IMR-90 (cell line): Measurements from ENCODE around the gene CTDSPL. TPM values are rescaled to one million over a fixed set of nuclear protein-coding genes. Genes with fewer than 3 reads are reported as not detected.

Source experiments
- ATAC-seq: fragments of 200-7000 bp; cut with Tn5 transposase; 2 replicates; pipeline ENCODE4 v1.9.1; 2020; ENCODE audit warnings: low read depth, mild to moderate bottlenecking, moderate library complexity
- BruUV-seq: library from RNA; stranded (reverse); fragments of 400-500 nt; replicated peaks from 2 replicates; lab custom pipeline; 2021; lab: Mats Ljungman, UMichigan
- CTCF ChIA-PET: fragments of 300-600 bp; formaldehyde crosslinking; extraction: SDS; loops from one replicate; lab custom pipeline; 2021; ENCODE audit warnings: antibody characterized with exemption; lab: Yijun Ruan, JAX
- POLR2A ChIA-PET: fragments of 300-600 bp; sonication (Branson Sonifier 250); formaldehyde crosslinking; loops from one replicate; lab custom pipeline; 2022; ENCODE audit warnings: antibody characterized with exemption; ENCODE audit not compliant: unreplicated experiment; lab: Charles Lee
- DNase-seq: peaks from one replicate; pipeline ENCODE4 v3.0.0; 2013
- H2AFZ ChIP-seq: replicated peaks from 2 replicates; pipeline ENCODE3; 2013; ENCODE audit warnings: low read length, mild to moderate bottlenecking; ENCODE audit not compliant: poor library complexity
- H2AK5ac ChIP-seq: 2 replicates; pipeline ENCODE4 v1.6.1; 2013; ENCODE audit warnings: low read depth, low read length, inconsistent platforms
- H2AK9ac ChIP-seq: replicated peaks from 2 replicates; pipeline ENCODE3; 2013; ENCODE audit warnings: mild to moderate bottlenecking, low read depth, low read length, moderate library complexity; ENCODE audit not compliant: poor library complexity
- H2BK120ac ChIP-seq: 2 replicates; pipeline ENCODE4 v1.6.1; 2013; ENCODE audit warnings: low read depth, low read length, inconsistent platforms
- H2BK15ac ChIP-seq: 3 replicates; pipeline ENCODE4 v1.6.1; 2013; ENCODE audit warnings: low read depth, low read length, inconsistent platforms
- H2BK20ac ChIP-seq: 2 replicates; pipeline ENCODE4 v1.6.1; 2013; ENCODE audit warnings: low read depth, mild to moderate bottlenecking, inconsistent platforms, low read length, moderate library complexity
- H2BK5ac ChIP-seq: 2 replicates; pipeline ENCODE4 v1.6.1; 2013; ENCODE audit warnings: mild to moderate bottlenecking, low read depth, low read length, inconsistent platforms; ENCODE audit not compliant: poor library complexity, severe bottlenecking
- H3K14ac ChIP-seq: replicated peaks from 2 replicates; pipeline ENCODE4 v1.6.1; 2013; ENCODE audit warnings: low read depth, low read length, inconsistent platforms
- H3K18ac ChIP-seq: 2 replicates; pipeline ENCODE4 v1.6.1; 2013; ENCODE audit warnings: low read depth, low read length, control low read depth
- H3K23ac ChIP-seq: 2 replicates; pipeline ENCODE4 v1.6.1; 2013; ENCODE audit warnings: low read depth, low read length, inconsistent platforms
- H3K27ac ChIP-seq: 2 replicates; pipeline ENCODE4 v1.5.1; 2013; ENCODE audit warnings: mild to moderate bottlenecking, control low read depth, low read length; ENCODE audit not compliant: insufficient read depth
- H3K27me3 ChIP-seq: 2 replicates; pipeline ENCODE4 v1.6.1; 2013; ENCODE audit warnings: low read length; ENCODE audit not compliant: control insufficient read depth, insufficient read depth
- H3K36me3 ChIP-seq: 2 replicates; pipeline ENCODE4 v1.6.1; 2013; ENCODE audit warnings: low read length, mixed read lengths; ENCODE audit not compliant: control insufficient read depth, insufficient read depth
- H3K4ac ChIP-seq: 2 replicates; pipeline ENCODE4 v1.6.1; 2013; ENCODE audit warnings: low read depth, low read length, inconsistent platforms
- H3K4me1 ChIP-seq: 2 replicates; pipeline ENCODE4 v1.6.1; 2013; ENCODE audit warnings: low read length, mixed read lengths; ENCODE audit not compliant: control insufficient read depth, insufficient read depth
- H3K4me2 ChIP-seq: 2 replicates; pipeline ENCODE4 v1.6.1; 2013; ENCODE audit warnings: low read depth, mild to moderate bottlenecking, control low read depth, low read length, moderate library complexity
- H3K4me3 ChIP-seq: 2 replicates; pipeline ENCODE4 v1.5.1; 2013; ENCODE audit warnings: low read depth, mild to moderate bottlenecking, control low read depth, low read length, moderate library complexity; ENCODE audit not compliant: insufficient read depth
- H3K56ac ChIP-seq: 2 replicates; pipeline ENCODE4 v1.6.1; 2013; ENCODE audit warnings: low read length, inconsistent platforms; ENCODE audit not compliant: insufficient read depth; ENCODE audit errors: extremely low read depth
- H3K79me1 ChIP-seq, 2 experiments: 2 replicates each; pipeline ENCODE4 v1.6.1; 2013; ENCODE audit warnings: low read length in 2 of 2, inconsistent platforms in 1 of 2, low read depth in 1 of 2
- H3K9ac ChIP-seq: 2 replicates; pipeline ENCODE4 v1.6.1; 2013; ENCODE audit warnings: low read depth, low read length, control low read depth
- H3K9me1 ChIP-seq: 2 replicates; pipeline ENCODE4 v1.6.1; 2013; ENCODE audit warnings: low read length, inconsistent platforms; ENCODE audit not compliant: insufficient read depth
- H3K9me3 ChIP-seq: 2 replicates; pipeline ENCODE4 v1.6.1; 2013; ENCODE audit warnings: low read length; ENCODE audit not compliant: control insufficient read depth, insufficient read depth
- H4K20me1 ChIP-seq: 2 replicates; pipeline ENCODE4 v1.6.1; 2013; ENCODE audit warnings: low read length, inconsistent platforms; ENCODE audit not compliant: insufficient read depth
- H4K5ac ChIP-seq: 2 replicates; pipeline ENCODE4 v1.6.1; 2013; ENCODE audit warnings: mild to moderate bottlenecking, low read depth, low read length, control low read depth
- H4K8ac ChIP-seq, 2 experiments: 2 replicates each; pipeline ENCODE4 v1.6.1; 2013; ENCODE audit warnings: low read depth in 2 of 2, low read length in 2 of 2, control low read depth in 1 of 2, inconsistent platforms in 1 of 2
- H4K91ac ChIP-seq: 2 replicates; pipeline ENCODE4 v1.6.1; 2013; ENCODE audit warnings: low read depth, low read length, inconsistent platforms; ENCODE audit not compliant: insufficient read depth
- BHLHE40 ChIP-seq: fragments of 150-350 bp; IDR thresholded peaks from 2 replicates; pipeline ENCODE4 v1.6.1; 2016; ENCODE audit warnings: mild to moderate bottlenecking, low read depth, low read length
- CHD1 ChIP-seq: IDR thresholded peaks from 2 replicates; pipeline ENCODE4 v1.6.1; 2012; ENCODE audit warnings: low read depth, low read length, improper control_type of control experiment
- CTCF ChIP-seq: conservative IDR thresholded peaks from 2 replicates; pipeline ENCODE4 v1.5.1; 2012; ENCODE audit warnings: mild to moderate bottlenecking, low read depth, low read length, improper control_type of control experiment
- FOS ChIP-seq: fragments of 150-350 bp; IDR thresholded peaks from 2 replicates; pipeline ENCODE4 v1.6.1; 2016; ENCODE audit warnings: low read depth, low read length
- MAFK ChIP-seq: IDR thresholded peaks from 2 replicates; pipeline ENCODE4 v1.6.1; 2012; ENCODE audit warnings: low read depth, low read length, improper control_type of control experiment
- MAZ ChIP-seq: IDR thresholded peaks from 2 replicates; pipeline ENCODE4 v1.6.1; 2012; ENCODE audit warnings: low read depth, mild to moderate bottlenecking, low read length, improper control_type of control experiment, moderate library complexity, borderline replicate concordance
- POLR2A ChIP-seq: IDR thresholded peaks from 2 replicates; pipeline ENCODE4 v1.6.1; 2012; ENCODE audit warnings: mild to moderate bottlenecking, low read depth, low read length
- RCOR1 ChIP-seq: IDR thresholded peaks from 2 replicates; pipeline ENCODE4 v1.6.1; 2012; ENCODE audit warnings: mild to moderate bottlenecking, low read length, improper control_type of control experiment; ENCODE audit not compliant: insufficient replicate concordance
- RFX5 ChIP-seq: IDR thresholded peaks from 2 replicates; pipeline ENCODE4 v1.8.0; 2012; ENCODE audit warnings: low read depth, mild to moderate bottlenecking, low read length, moderate library complexity
- USF2 ChIP-seq: fragments of 150-350 bp; IDR thresholded peaks from 2 replicates; pipeline ENCODE4 v1.6.1; 2017; ENCODE audit warnings: mild to moderate bottlenecking, antibody characterized with exemption, low read length, low read depth
- WGBS, 2 experiments: methylation state at CpG; one replicate each; pipeline versions ENCODE4 v1.1.5 to v1.1.7; 2013; ENCODE audit warnings: missing lambda C conversion rate in 2 of 2; ENCODE audit not compliant: insufficient read length in 1 of 2; ENCODE audit errors: extremely low coverage in 2 of 2; 5-methylcytosine and 5-hydroxymethylcytosine counted together
- dilution Hi-C: fragments of 300-500 bp; cut with HindIII; formaldehyde crosslinking; loops from one replicate; pipeline ENCODE4 v1.14.3; 2018; ENCODE audit warnings: low sequenced_read_pairs; ENCODE audit not compliant: unreplicated experiment
- in situ Hi-C: fragments of 300-500 bp; cut with MboI; formaldehyde crosslinking; loops from 3 replicates; pipeline ENCODE4 v1.14.3; 2019; ENCODE audit warnings: low sequenced_read_pairs, inconsistent platforms, mixed read lengths
- intact Hi-C: fragments of 100-400 bp; cut with micrococcal nuclease; formaldehyde crosslinking; loops from 2 replicates; pipeline ENCODE4 v1.10.0; 2022
- polyA plus RNA-seq, 3 experiments: library from polyadenylated mRNA; depleted of rRNA; stranded (reverse); fragments of >200 nt; gene quantifications; 2 replicates each; pipeline ENCODE4 v1.2.3, GENCODE V29; 2012; ENCODE audit warnings: low replicate concordance in 1 of 3
- total RNA-seq: library from RNA; depleted of rRNA; stranded (reverse); fragments of >200 nt; gene quantifications from 2 replicates; pipeline ENCODE4 v1.2.3, GENCODE V29; 2012

The CTDSPL gene
- total and polyA plus RNA-seq, 2 of the 4 experiments (the other 2 are of a cell fraction): 24.5 to 29.0 TPM

- Histone ChIP-seq H3K27me3 (no peaks in the 10 kb centered on the region), H3K9me1 (peaks cover 9% of the 10 kb centered on the region), H2AK5ac (no peak overlapping the region), H3K23ac (no peak overlapping the region), H3K9me3 (no peaks in the 10 kb centered on the region), H2AFZ (no peak overlapping the region), H3K79me1 (peaks cover 8 to 20% of the 10 kb centered on the region in 2 experiments; a peak in 2 of 4 replicates), H3K4me2 (no peak overlapping the region), H3K56ac (no peak overlapping the region), H4K8ac (no peak overlapping the region), H3K27ac (no peak overlapping the region), H3K4ac (no peak overlapping the region), H4K5ac (no peak overlapping the region), H3K4me1 (peaks cover 10% of the 10 kb centered on the region), H2BK15ac (no peak overlapping the region), H3K9ac (no peak overlapping the region), H3K4me3 (no peak overlapping the region), H3K14ac (no peak overlapping the region), H2AK9ac (no peak overlapping the region), H4K91ac (no peak overlapping the region), H3K36me3 (peaks cover 4% of the 10 kb centered on the region), H3K18ac (no peak overlapping the region), H4K20me1 (no peaks in the 10 kb centered on the region), H2BK120ac (no peak overlapping the region), H2BK5ac (no peak overlapping the region), H2BK20ac (no peak overlapping the region)
- intact Hi-C loops: loop anchor here (5.0 kb wide), 1 partner anchor 508 kb away; no protein-coding TSS in a partner anchor
- TF ChIP-seq USF2 (no peak), RFX5 (no peak), POLR2A (no peak), RCOR1 (no peak), MAFK (no peak), CTCF (no peak), CHD1 (no peak), FOS (no peak), BHLHE40 (no peak), MAZ (no peak)
- DNase-seq (no peak), ATAC-seq (no peak)
- dilution Hi-C loops: no loop called here
- WGBS, 2 experiments: 100% methylated on average over 2 of the region's 6 CpGs; no CpG with 5 or more reads in 1 of the 2 experiments
- ChIA-PET POLR2A (no interaction called here), CTCF (interaction anchor here (1.6 kb wide), 1 partner anchor 9 kb away, joined by 3 read pairs; no protein-coding TSS in a partner anchor)
- BruUV-seq: no TSS peak
- in situ Hi-C loops: no loop called here
These were observed 93.2 kb downstream of the CTDSPL start for GRCh38 chr3:37954881-37955280.
